ENCODE data around the gene ALS2. TPM values are rescaled to one million over a fixed set of nuclear protein-coding genes. Genes with fewer than 3 reads are reported as not detected.
"Not testable (repeated sequence)": the region's sequence is repeated elsewhere in the genome, so short reads cannot be mapped to it uniquely, and the experiment has no call there.

The ALS2 gene
- total and polyA plus RNA-seq, 5 donors: 10.9 to 34.6 (median 31.0) TPM

DNA sequence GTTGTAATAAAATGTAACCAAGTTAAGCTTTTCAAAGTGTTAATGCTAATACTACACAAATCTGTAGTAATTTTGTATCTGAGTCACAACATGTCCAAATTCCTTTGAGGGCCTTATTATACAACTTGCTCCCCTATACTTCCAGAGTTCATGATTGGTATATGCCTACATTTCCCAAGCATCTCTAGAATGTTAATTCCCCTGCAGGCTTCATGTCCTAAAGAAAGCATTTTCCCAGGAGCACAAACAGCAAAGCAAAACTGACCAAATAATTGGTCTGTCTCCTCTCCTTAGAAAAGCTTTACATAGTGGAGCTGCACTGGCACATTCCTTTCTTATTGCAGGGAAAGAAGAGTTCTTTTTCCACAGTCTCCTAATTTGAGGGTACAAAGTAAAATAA is 3.7 kb downstream of the ALS2 start:
- DNase-seq: no peak
- intact Hi-C loops (cut with DNase I): no loop called here

DNA sequence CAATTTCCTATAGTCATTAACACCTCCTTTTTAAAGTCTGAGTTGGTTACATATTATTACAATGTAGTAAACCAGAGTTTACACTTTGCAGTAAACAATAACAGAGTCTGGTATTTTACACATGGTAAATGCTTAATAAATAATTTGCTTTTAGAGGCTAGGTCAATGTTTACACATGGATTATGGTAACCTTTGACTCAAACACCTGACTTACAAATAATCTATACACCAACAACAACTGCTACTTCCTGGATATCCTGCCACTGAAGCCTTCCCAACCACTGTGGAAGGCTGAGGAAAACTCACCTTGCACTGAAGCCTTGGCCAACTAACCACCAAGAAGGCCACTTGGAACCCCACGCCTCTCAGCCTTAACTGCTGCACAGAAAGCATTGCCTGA is 5.4 kb downstream of the ALS2 start:
- H3K4me3 ChIP-seq (ENCODE audit: low read length): no peak overlapping the region
- no peaks in the 10 kb centered on the region for H3K9me3 ChIP-seq (ENCODE audit: control insufficient read depth, low read length)
- ATAC-seq (no peak), DNase-seq (no peak)
- intact Hi-C loops (cut with DNase I): no loop called here
- no peak overlapping the region for H3K27ac ChIP-seq (ENCODE audit: low read length)
- H3K27me3 ChIP-seq (ENCODE audit: control insufficient read depth, insufficient read depth): no peaks in the 10 kb centered on the region
- peaks cover 3% of the 10 kb centered on the region for H3K4me1 ChIP-seq (ENCODE audit: control insufficient read depth, insufficient read depth, low read length)
- WGBS: 96% methylated on average over 1 of the region's 1 CpG

More for the DNA sequence above, 3.7 kb downstream of the ALS2 start:
- Histone ChIP-seq H3K27ac (ENCODE audit: low read length) (no peak overlapping the region), H3K9me3 (ENCODE audit: control insufficient read depth, low read length) (no peaks in the 10 kb centered on the region), H3K27me3 (ENCODE audit: control insufficient read depth, insufficient read depth) (no peaks in the 10 kb centered on the region), H3K4me1 (ENCODE audit: control insufficient read depth, insufficient read depth, low read length) (peaks cover 3% of the 10 kb centered on the region), H3K4me3 (ENCODE audit: low read length) (no peak overlapping the region)
- ATAC-seq: no peak

DNA sequence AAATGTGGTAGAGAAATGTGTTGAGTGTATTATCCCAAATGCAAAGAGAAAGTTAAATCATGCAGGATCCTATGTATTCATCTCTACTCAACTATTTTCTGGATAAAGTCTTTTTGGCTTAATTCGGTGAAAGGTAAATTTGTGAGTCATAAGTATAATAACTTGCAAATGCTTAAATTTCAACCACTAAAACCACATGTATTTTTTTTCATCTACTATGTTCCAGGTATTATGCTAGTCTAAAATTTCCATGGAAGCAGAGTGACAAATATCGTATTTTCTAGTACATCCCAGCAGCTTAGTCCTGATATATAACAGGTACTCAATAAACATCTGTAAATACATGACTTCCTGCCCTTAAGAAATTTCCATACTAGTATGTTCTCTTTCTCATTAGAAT is 6.2 kb downstream of the ALS2 start:
- DNase-seq (no peak), ATAC-seq (no peak)
- intact Hi-C loops (cut with DNase I): no loop called here
- Histone ChIP-seq H3K9me3 (ENCODE audit: control insufficient read depth, low read length) (no peaks in the 10 kb centered on the region), H3K27ac (ENCODE audit: low read length) (no peak overlapping the region), H3K27me3 (ENCODE audit: control insufficient read depth, insufficient read depth) (no peaks in the 10 kb centered on the region), H3K4me1 (ENCODE audit: control insufficient read depth, insufficient read depth, low read length) (peaks cover 3% of the 10 kb centered on the region), H3K4me3 (ENCODE audit: low read length) (no peak overlapping the region)
- WGBS: 94% methylated on average over 2 of the region's 2 CpGs

DNA sequence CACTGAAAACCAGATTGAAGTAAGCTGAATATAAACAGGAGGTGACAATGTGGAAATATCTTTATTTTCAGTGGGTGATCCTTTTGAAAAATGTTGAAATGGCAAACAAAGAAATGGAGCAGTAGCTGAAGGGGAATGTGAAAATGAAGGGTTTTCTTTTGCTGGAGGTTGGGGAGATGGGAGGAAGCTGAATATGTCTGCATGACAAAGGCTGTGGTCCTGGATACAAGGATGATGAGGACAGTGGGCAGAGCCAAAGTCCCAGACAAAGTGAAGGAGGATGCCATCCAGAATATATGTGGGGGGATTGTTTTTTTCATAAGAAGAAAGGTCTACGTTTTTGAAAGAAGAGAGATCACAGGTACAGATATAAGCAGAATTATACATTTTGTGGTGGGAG is 6.7 kb downstream of the ALS2 start:
- Histone ChIP-seq H3K27me3 (ENCODE audit: control insufficient read depth, insufficient read depth) (no peaks in the 10 kb centered on the region), H3K4me3 (ENCODE audit: low read length) (no peak overlapping the region)
- 85% methylated on average over 1 of the region's 1 CpG for WGBS

DNA sequence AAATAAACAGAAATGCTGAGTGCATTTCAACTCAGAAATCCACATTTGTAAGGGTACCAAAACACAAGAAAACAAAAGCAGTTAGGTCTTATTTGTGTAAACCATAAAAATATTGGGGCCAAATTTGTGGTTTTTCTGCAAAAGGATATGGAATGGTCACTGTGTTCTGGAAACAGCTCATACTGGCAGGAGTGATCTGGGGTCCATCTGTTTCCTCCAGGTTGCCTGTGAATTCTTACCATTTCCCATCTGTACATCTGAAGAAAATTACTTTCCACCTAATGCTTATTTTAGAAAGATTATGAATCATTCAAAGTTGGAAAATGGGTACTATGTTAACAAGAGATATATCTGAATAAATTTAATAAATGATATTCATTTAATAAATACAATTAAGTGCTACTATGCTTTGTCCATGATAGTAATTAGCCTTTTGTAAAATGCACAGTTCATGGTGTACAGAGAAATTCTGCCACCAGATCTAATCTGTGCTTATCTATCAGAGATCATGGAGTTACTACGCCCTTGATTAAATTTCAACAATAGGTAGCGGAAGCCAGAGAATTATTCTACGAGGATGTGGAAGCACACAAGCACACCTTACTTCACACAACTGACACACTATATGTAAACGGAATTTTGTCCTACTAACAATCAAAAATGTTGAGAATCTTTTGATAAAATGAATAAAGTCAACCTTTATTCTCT is 10.9 kb downstream of the ALS2 start:
- DNase-seq (no peak), ATAC-seq (no peak)
- intact Hi-C loops (cut with DNase I): no loop called here
- H3K4me1 ChIP-seq (ENCODE audit: control insufficient read depth, insufficient read depth, low read length): peaks cover 3% of the 10 kb centered on the region
- WGBS: 67% methylated on average over 4 of the region's 4 CpGs
- no peak overlapping the region for H3K27ac ChIP-seq (ENCODE audit: low read length)
- no peaks in the 10 kb centered on the region for H3K27me3 ChIP-seq (ENCODE audit: control insufficient read depth, insufficient read depth)
- no peak overlapping the region for H3K4me3 ChIP-seq (ENCODE audit: low read length)
- no peaks in the 10 kb centered on the region for H3K9me3 ChIP-seq (ENCODE audit: control insufficient read depth, low read length)

More for the DNA sequence above, 6.7 kb downstream of the ALS2 start:
- H3K4me1 ChIP-seq (ENCODE audit: control insufficient read depth, insufficient read depth, low read length): peaks cover 3% of the 10 kb centered on the region
- ATAC-seq (no peak), DNase-seq (no peak)
- H3K9me3 ChIP-seq (ENCODE audit: control insufficient read depth, low read length): no peaks in the 10 kb centered on the region
- intact Hi-C loops (cut with DNase I): no loop called here
- H3K27ac ChIP-seq (ENCODE audit: low read length): no peak overlapping the region

DNA sequence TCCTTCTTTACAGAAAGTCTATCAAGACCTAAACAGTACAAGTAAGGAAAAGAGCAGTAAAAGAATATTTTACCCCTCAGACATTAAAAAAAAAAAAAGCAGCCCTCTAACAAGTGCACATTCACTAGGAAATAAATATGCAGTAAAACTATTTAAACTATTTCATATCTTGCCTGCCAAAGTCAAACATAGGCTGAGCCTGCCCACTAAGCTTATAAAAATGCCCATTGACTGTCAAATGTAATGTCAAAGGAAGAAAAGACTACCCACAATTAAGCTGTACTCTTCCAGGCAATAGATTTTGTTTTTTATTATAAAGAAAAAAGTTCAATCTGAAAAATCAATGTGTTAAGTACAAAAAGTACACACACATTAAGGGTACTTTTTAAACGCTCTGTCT is 11.8 kb downstream of the ALS2 start:
- intact Hi-C loops (cut with DNase I): no loop called here
- Histone ChIP-seq H3K4me1 (ENCODE audit: control insufficient read depth, insufficient read depth, low read length) (peaks cover 2% of the 10 kb centered on the region), H3K27me3 (ENCODE audit: control insufficient read depth, insufficient read depth) (no peaks in the 10 kb centered on the region), H3K4me3 (ENCODE audit: low read length) (no peak overlapping the region), H3K9me3 (ENCODE audit: control insufficient read depth, low read length) (no peaks in the 10 kb centered on the region), H3K27ac (ENCODE audit: low read length) (no peak overlapping the region)
- no peak for DNase-seq
- 82% methylated on average over 1 of the region's 1 CpG for WGBS
- ATAC-seq: no peak

DNA sequence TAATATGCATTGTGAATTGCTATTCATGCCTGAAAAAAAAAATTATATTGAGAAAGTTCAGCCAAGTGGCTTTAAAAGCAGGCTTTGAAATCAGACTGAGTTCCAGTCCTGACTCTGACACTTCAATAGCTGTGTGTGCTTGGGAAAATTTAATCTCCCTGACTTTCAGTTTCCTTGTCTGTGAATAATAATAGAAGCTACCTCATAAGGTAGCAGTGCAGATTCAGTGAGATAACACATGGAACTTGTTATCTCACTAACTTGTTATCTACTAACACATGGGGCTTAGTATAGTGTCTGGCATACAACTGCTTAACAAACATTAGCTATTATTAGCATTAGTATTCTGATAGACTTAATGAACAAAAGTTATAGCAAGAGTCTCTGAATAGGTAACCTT is 14.9 kb downstream of the ALS2 start:
- intact Hi-C loops (cut with DNase I): no loop called here
- H3K27ac ChIP-seq (ENCODE audit: low read length): no peak overlapping the region
- H3K27me3 ChIP-seq (ENCODE audit: control insufficient read depth, insufficient read depth): no peaks in the 10 kb centered on the region
- DNase-seq (no peak), ATAC-seq (peak; percentile 13 to 70)
- H3K4me1 ChIP-seq (ENCODE audit: control insufficient read depth, insufficient read depth, low read length): peaks cover 4% of the 10 kb centered on the region
- H3K4me3 ChIP-seq (ENCODE audit: low read length): no peak overlapping the region
- H3K9me3 ChIP-seq (ENCODE audit: control insufficient read depth, low read length): no peaks in the 10 kb centered on the region

DNA sequence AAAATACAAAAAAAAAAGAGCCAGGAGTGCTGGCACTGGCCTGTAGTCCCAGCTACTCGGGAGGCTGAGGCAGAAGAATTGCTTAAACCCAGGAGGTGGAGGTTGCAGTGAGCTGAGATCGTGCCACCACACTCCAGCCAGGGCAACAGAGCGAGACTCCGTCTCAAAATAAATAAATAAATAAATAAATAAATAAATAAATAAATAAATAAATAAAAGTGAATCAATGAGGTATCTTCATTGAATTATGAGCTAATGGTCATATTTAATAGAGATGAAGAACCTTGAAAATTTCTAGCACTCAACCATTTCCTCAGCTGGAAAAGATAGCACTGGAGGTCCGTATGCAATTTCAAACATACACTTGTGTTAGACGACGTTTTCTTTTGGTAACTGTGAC is 16.3 kb downstream of the ALS2 start:
- H3K4me1 ChIP-seq (ENCODE audit: control insufficient read depth, insufficient read depth, low read length); H3K4me3 ChIP-seq (ENCODE audit: low read length); intact Hi-C loops (cut with DNase I); H3K27me3 ChIP-seq (ENCODE audit: control insufficient read depth, insufficient read depth); ATAC-seq; H3K27ac ChIP-seq (ENCODE audit: low read length); H3K9me3 ChIP-seq (ENCODE audit: control insufficient read depth, low read length); DNase-seq: not testable (repeated sequence)
- 96% methylated on average over 7 of the region's 7 CpGs for WGBS

DNA sequence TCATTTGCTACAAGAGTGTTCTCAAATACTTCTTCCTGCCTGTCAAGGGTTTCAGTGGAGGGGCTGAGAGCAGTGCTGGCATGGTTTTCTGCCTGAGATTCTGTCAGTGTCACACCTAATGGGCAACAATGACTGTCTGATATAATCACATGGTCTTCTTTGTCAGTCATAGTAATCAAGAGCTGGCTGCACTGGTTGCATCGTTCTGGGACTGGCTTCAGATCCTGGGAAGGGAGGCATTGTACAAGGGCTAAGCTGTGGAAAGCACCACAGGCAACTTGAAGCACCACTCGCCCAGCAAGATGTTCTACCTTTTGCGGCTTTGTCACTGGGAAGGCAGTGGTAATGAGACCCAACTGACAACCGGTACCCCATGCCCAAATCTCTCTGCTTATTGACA is 19.6 kb downstream of the ALS2 start:
- H3K4me1 ChIP-seq (ENCODE audit: control insufficient read depth, insufficient read depth, low read length): peaks cover 3% of the 10 kb centered on the region

DNA sequence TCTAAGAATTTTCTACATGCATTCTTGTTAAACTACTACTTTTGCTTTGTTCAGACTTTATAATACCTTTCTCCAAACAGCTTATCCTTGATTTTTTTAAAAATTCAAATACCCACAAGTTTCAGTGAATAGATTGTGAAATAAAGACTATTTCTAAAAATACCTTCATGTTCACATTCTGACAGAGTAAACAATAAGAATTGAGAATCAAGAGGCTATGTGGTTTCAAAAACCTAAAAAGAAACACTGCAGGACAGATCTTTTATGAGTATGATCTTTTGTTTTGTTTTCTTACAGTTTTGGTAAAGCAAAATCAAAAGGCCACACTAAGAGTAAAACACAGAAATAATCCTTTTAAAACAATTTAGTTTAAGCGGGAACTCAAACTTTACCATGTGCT is 21.2 kb downstream of the ALS2 start:
- intact Hi-C loops (cut with DNase I): no loop called here

More for the DNA sequence above, 19.6 kb downstream of the ALS2 start:
- peak overlapping the region; percentile 8 for H3K27ac ChIP-seq (ENCODE audit: low read length)
- intact Hi-C loops (cut with DNase I): no loop called here
- no peak overlapping the region for H3K4me3 ChIP-seq (ENCODE audit: low read length)
- 86% methylated on average over 4 of the region's 4 CpGs for WGBS
- no peaks in the 10 kb centered on the region for H3K27me3 ChIP-seq (ENCODE audit: control insufficient read depth, insufficient read depth)
- no peaks in the 10 kb centered on the region for H3K9me3 ChIP-seq (ENCODE audit: control insufficient read depth, low read length)
- peak in 1 of 2 donors; percentile 44 for ATAC-seq
- no peak for DNase-seq

DNA sequence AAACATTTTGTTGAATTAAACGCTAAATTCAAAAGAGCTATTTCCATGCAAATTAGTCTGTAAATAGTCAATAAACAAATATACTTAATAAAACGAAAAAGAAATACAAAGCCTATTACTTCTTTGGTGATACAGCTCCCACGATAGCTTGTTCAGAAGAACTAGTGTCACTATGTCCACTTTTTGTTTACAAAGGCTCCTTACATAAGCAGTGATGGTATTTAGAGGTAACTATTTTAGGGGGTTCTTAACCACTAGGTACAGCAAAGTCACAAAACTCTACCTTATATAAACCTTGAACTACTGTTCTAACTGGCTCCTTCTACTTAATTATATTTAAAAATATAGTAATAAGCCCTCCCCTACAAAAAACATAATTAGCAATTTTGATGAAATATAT is 21.9 kb downstream of the ALS2 start:
- H3K4me3 ChIP-seq (ENCODE audit: low read length): no peak overlapping the region
- 87% methylated on average over 3 of the region's 3 CpGs for WGBS
- H3K27me3 ChIP-seq (ENCODE audit: control insufficient read depth, insufficient read depth): no peaks in the 10 kb centered on the region
- ATAC-seq (no peak), DNase-seq (no peak)
- no peaks in the 10 kb centered on the region for H3K9me3 ChIP-seq (ENCODE audit: control insufficient read depth, low read length)
- H3K27ac ChIP-seq (ENCODE audit: low read length): no peak overlapping the region
- intact Hi-C loops (cut with DNase I): no loop called here
- H3K4me1 ChIP-seq (ENCODE audit: control insufficient read depth, insufficient read depth, low read length): peaks cover 3% of the 10 kb centered on the region

More for the DNA sequence above, 21.2 kb downstream of the ALS2 start:
- no peaks in the 10 kb centered on the region for H3K27me3 ChIP-seq (ENCODE audit: control insufficient read depth, insufficient read depth)
- H3K4me3 ChIP-seq (ENCODE audit: low read length): no peak overlapping the region
- DNase-seq (no peak), ATAC-seq (no peak)
- 97% methylated on average over 1 of the region's 1 CpG for WGBS
- no peaks in the 10 kb centered on the region for H3K9me3 ChIP-seq (ENCODE audit: control insufficient read depth, low read length)
- H3K4me1 ChIP-seq (ENCODE audit: control insufficient read depth, insufficient read depth, low read length): peaks cover 3% of the 10 kb centered on the region
- H3K27ac ChIP-seq (ENCODE audit: low read length): no peak overlapping the region

DNA sequence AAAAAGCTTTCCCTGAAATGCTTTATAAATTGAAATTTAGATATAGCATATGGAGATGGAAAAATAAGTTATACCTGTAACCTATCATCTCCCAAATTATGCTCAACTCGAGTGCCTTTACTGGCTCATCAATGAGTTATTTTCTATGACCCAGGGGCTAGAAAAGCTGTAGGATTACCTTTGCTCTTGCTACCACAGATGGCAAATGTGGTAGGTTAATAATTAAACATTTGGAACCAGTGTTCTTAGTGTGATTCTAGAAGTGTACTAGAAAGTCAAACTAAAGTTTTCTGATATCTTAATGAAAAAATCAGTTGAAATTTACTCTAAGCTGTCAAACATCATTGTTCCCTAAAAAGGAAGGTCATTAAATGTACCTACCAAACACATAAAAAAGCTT is 22.5 kb downstream of the ALS2 start:
- DNase-seq (no peak), ATAC-seq (no peak)
- Histone ChIP-seq H3K9me3 (ENCODE audit: control insufficient read depth, low read length) (no peaks in the 10 kb centered on the region), H3K4me3 (ENCODE audit: low read length) (no peak overlapping the region), H3K27ac (ENCODE audit: low read length) (no peak overlapping the region), H3K27me3 (ENCODE audit: control insufficient read depth, insufficient read depth) (no peaks in the 10 kb centered on the region), H3K4me1 (ENCODE audit: control insufficient read depth, insufficient read depth, low read length) (peaks cover 3% of the 10 kb centered on the region)
- WGBS: 0% methylated on average over 1 of the region's 1 CpG
- intact Hi-C loops (cut with DNase I): no loop called here

Measured in right cardiac atrium (tissue), 5 donors.